Osteoblast (primary cell): ENCODE results near the gene GABRB1. TPM values are rescaled to one million over a fixed set of nuclear protein-coding genes. Genes with fewer than 3 reads are reported as not detected.

Experiments
- DNase-seq: peaks from one replicate; pipeline ENCODE4 v3.0.0; 2011; ENCODE audit warnings: low spot score, mixed read lengths; ENCODE audit not compliant: insufficient read length; ENCODE audit errors: missing footprints
- H2AFZ ChIP-seq: 2 replicates; pipeline ENCODE4 v1.6.0; 2011; ENCODE audit warnings: mild to moderate bottlenecking, low read length
- H3K27ac ChIP-seq: 2 replicates; pipeline ENCODE4 v1.5.1; 2011; ENCODE audit warnings: mild to moderate bottlenecking, low read depth, low read length, moderate library complexity
- H3K27me3 ChIP-seq: 2 replicates; pipeline ENCODE4 v1.6.0; 2012; ENCODE audit warnings: mild to moderate bottlenecking, control low read depth, inconsistent platforms, low read length, moderate library complexity; ENCODE audit not compliant: insufficient read depth
- H3K36me3 ChIP-seq: 2 replicates; pipeline ENCODE4 v1.5.1; 2011; ENCODE audit warnings: mild to moderate bottlenecking, low read length, control low read depth, moderate library complexity; ENCODE audit not compliant: insufficient read depth
- H3K4me1 ChIP-seq: 2 replicates; pipeline ENCODE4 v1.5.1; 2011; ENCODE audit warnings: mild to moderate bottlenecking, low read length, control low read depth, moderate library complexity; ENCODE audit not compliant: insufficient read depth
- H3K4me2 ChIP-seq: 2 replicates; pipeline ENCODE4 v1.6.0; 2011; ENCODE audit warnings: mild to moderate bottlenecking, low read length; ENCODE audit not compliant: insufficient read depth
- H3K4me3 ChIP-seq: fragments of 200-600 bp; sonication (generic); 3 replicates; pipeline ENCODE4 v1.5.1; 2012; ENCODE audit warnings: mild to moderate bottlenecking, low read length, inconsistent platforms; ENCODE audit not compliant: insufficient read depth
- H3K79me2 ChIP-seq: 2 replicates; pipeline ENCODE4 v1.6.0; 2012; ENCODE audit warnings: mild to moderate bottlenecking, low read length, control low read depth, inconsistent platforms; ENCODE audit not compliant: insufficient read depth
- H3K9me3 ChIP-seq: 2 replicates; pipeline ENCODE4 v1.5.1; 2011; ENCODE audit warnings: low read depth, low read length, control low read depth
- H4K20me1 ChIP-seq: 2 replicates; pipeline ENCODE4 v1.6.0; 2012; ENCODE audit warnings: mild to moderate bottlenecking, low read length, control low read depth; ENCODE audit not compliant: insufficient read depth
- total RNA-seq: library from RNA; depleted of rRNA; stranded (reverse); fragments of >200 nt; gene quantifications from 2 replicates; pipeline ENCODE4 v1.2.3, GENCODE V29; 2012
- TF ChIP-seq, protein P1 (sequence below): IDR thresholded peaks from 2 replicates; pipeline ENCODE4 v1.5.1; 2011; ENCODE audit warnings: mild to moderate bottlenecking, low read depth, low read length, moderate library complexity; ENCODE audit errors: extremely low read depth

GABRB1 gene
- total RNA-seq, 1 donor = not detected

DNA sequence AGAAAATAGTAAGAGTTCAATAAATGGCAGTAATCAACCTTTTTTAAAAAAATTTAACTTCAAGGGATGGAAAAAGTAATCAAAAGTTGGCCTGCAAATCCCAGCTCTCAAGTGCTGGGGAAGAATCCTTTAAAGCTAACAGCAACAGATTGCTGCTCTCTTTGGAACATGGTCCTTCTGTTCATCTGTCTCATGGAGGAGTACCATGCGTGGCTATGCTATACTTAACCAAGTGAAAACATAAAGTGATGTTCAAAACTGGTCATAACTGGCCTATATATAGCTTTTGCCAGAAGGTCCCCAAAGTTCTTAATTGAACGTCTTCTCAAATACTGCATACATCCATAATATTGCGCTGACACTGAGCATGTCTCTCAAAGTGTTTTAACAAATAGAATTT lies 154.4 kb downstream of the GABRB1 start:
- Histone ChIP-seq H3K9me3 (no peaks in the 10 kb centered on the region), H3K36me3 (no peaks in the 10 kb centered on the region), H2AFZ (no peak overlapping the region), H4K20me1 (no peaks in the 10 kb centered on the region), H3K4me3 (no peak overlapping the region), H3K27me3 (no peaks in the 10 kb centered on the region), H3K4me2 (no peak overlapping the region), H3K4me1 (no peaks in the 10 kb centered on the region), H3K79me2 (no peaks in the 10 kb centered on the region), H3K27ac (no peak overlapping the region)
- no peak for DNase-seq
- TF ChIP-seq, protein P1, sequence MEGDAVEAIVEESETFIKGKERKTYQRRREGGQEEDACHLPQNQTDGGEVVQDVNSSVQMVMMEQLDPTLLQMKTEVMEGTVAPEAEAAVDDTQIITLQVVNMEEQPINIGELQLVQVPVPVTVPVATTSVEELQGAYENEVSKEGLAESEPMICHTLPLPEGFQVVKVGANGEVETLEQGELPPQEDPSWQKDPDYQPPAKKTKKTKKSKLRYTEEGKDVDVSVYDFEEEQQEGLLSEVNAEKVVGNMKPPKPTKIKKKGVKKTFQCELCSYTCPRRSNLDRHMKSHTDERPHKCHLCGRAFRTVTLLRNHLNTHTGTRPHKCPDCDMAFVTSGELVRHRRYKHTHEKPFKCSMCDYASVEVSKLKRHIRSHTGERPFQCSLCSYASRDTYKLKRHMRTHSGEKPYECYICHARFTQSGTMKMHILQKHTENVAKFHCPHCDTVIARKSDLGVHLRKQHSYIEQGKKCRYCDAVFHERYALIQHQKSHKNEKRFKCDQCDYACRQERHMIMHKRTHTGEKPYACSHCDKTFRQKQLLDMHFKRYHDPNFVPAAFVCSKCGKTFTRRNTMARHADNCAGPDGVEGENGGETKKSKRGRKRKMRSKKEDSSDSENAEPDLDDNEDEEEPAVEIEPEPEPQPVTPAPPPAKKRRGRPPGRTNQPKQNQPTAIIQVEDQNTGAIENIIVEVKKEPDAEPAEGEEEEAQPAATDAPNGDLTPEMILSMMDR = no peak

DNA sequence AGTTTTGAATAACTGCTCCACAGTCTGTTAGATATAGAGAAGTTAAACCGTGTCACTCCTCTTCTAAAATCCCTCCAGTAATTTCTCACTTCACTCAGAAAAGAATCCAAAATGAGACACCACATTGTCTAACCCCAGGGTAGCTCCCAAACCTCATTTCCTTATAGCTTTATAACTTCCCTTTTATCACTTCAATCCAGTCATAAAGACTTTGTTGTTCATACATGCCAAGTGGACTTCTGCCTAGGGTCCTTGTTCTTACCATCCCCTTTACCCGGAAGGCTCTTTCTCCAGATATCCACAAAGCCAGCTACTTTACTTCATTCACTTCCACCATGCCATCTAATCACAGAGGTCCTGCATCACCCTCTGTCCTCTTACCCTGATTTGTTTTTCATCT lies 156.2 kb downstream of the GABRB1 start:
- Histone ChIP-seq H3K79me2 (no peaks in the 10 kb centered on the region), H3K36me3 (no peaks in the 10 kb centered on the region), H3K27ac (no peak overlapping the region), H3K4me3 (no peak overlapping the region), H3K9me3 (no peaks in the 10 kb centered on the region), H3K4me2 (no peak overlapping the region), H2AFZ (no peak overlapping the region), H3K4me1 (no peaks in the 10 kb centered on the region), H4K20me1 (no peaks in the 10 kb centered on the region), H3K27me3 (no peaks in the 10 kb centered on the region)
- TF ChIP-seq, protein P1 = no peak
- no peak for DNase-seq

DNA sequence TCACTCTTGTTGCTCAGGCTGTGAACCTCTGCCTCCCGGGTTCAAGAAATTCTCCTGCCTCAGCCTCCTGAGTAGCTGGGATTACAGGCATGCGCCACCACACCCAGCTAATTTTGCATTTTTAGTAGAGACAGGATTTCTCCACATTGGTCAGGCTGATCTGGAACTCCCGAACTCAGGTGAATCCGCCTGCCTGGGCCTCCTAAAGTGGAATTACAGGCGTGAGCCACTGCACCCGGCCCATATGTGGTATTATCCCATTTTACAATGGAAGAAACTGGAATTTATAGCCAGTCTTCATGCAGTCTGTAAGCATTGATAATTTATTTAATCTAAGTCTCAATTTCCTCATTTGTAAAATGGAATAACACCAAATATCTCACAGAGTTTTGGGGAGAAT lies 161.8 kb downstream of the GABRB1 start:
- Histone ChIP-seq H3K27ac (no peak overlapping the region), H3K79me2 (no peaks in the 10 kb centered on the region), H4K20me1 (no peaks in the 10 kb centered on the region), H3K4me3 (no peak overlapping the region), H3K4me1 (peaks cover 8% of the 10 kb centered on the region), H3K36me3 (no peaks in the 10 kb centered on the region), H3K9me3 (no peaks in the 10 kb centered on the region), H3K4me2 (no peak overlapping the region), H3K27me3 (no peaks in the 10 kb centered on the region), H2AFZ (no peak overlapping the region)
- no peak for DNase-seq
- TF ChIP-seq, protein P1 = no peak

DNA sequence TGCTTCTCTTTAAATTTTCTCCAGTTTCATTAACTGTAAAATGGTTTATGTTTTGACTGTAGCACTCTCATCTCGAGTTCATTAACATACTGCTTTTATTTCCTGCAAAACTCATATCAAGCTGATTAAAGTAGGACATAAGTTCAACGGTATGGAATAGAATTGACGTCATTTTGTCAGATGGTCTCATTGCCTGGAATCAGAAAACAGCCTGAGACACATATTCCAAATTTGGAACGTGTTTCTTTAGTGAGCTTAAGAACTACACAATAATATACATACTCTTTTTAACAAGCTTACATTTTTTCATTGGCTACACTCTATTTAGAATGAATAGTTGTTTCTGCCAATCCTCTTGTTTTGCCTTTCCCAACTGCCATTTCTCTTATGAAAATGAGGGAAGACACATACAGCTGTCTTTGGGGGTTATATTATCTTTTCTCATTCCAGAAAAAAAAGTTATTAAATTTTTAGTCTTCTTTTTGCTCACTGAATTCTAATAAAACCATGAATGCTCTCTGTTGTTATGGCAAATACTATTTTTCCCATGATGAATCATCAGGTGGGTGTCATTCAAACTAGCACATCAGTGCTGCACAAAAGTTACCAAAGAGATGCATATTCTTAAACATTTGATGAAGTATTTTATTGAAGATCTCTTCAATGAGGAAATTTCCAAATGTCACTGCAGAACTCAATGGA lies 162.8 kb downstream of the GABRB1 start:
- Histone ChIP-seq H3K36me3 (no peaks in the 10 kb centered on the region), H3K27me3 (no peaks in the 10 kb centered on the region), H3K4me2 (no peak overlapping the region), H3K27ac (no peak overlapping the region), H3K9me3 (no peaks in the 10 kb centered on the region), H4K20me1 (no peaks in the 10 kb centered on the region), H2AFZ (no peak overlapping the region), H3K4me3 (no peak overlapping the region), H3K79me2 (no peaks in the 10 kb centered on the region), H3K4me1 (peaks cover 8% of the 10 kb centered on the region)
- TF ChIP-seq, protein P1 = no peak
- peak; percentile 65 for DNase-seq
